Ishikawa (cell line): ENCODE data around the gene MACROH2A2.
A peak's percentile ranks its signal among the peaks of the same experiment; 100 is the strongest.

Experiments used
- CEBPB ChIP-seq: IDR thresholded peaks from 2 replicates; pipeline ENCODE4 v1.6.1; 2012
- CREB1 ChIP-seq: IDR thresholded peaks from 2 replicates; pipeline ENCODE4 v1.6.1; 2012; ENCODE audit warnings: low read depth
- EGR1 ChIP-seq: IDR thresholded peaks from 2 replicates; pipeline ENCODE4 v1.6.1; 2012
- EP300 ChIP-seq: IDR thresholded peaks from 2 replicates; pipeline ENCODE4 v1.6.1; 2012; ENCODE audit warnings: borderline replicate concordance
- FOXM1 ChIP-seq: IDR thresholded peaks from 2 replicates; pipeline ENCODE4 v1.6.1; 2012; ENCODE audit warnings: low read depth, borderline replicate concordance
- NFIC ChIP-seq: IDR thresholded peaks from 2 replicates; pipeline ENCODE4 v1.6.1; 2012
- RAD21 ChIP-seq: IDR thresholded peaks from 2 replicates; pipeline ENCODE4 v1.6.1; 2012; ENCODE audit warnings: low read depth
- TAF1 ChIP-seq: IDR thresholded peaks from 2 replicates; pipeline ENCODE4 v1.6.1; 2012; ENCODE audit warnings: low read depth, mild to moderate bottlenecking
- TCF12 ChIP-seq: IDR thresholded peaks from 2 replicates; pipeline ENCODE4 v1.6.1; 2012; ENCODE audit warnings: low read depth
- TEAD4 ChIP-seq: IDR thresholded peaks from 2 replicates; pipeline ENCODE4 v1.6.1; 2012
- YY1 ChIP-seq: IDR thresholded peaks from 2 replicates; pipeline ENCODE4 v1.6.1; 2012; ENCODE audit warnings: low read depth
- ZBTB7A ChIP-seq: IDR thresholded peaks from 2 replicates; pipeline ENCODE4 v1.6.1; 2012; ENCODE audit warnings: low read depth
- TF ChIP-seq, protein P1 (sequence below): IDR thresholded peaks from 2 replicates; pipeline ENCODE4 v1.6.1; 2012; ENCODE audit warnings: low read depth, mild to moderate bottlenecking
- TF ChIP-seq, protein P2 (sequence below): IDR thresholded peaks from 2 replicates; pipeline ENCODE4 v1.6.1; 2012
- TF ChIP-seq, protein P3 (sequence below): IDR thresholded peaks from 2 replicates; pipeline ENCODE4 v1.6.1; 2012

The MACROH2A2 gene

DNA sequence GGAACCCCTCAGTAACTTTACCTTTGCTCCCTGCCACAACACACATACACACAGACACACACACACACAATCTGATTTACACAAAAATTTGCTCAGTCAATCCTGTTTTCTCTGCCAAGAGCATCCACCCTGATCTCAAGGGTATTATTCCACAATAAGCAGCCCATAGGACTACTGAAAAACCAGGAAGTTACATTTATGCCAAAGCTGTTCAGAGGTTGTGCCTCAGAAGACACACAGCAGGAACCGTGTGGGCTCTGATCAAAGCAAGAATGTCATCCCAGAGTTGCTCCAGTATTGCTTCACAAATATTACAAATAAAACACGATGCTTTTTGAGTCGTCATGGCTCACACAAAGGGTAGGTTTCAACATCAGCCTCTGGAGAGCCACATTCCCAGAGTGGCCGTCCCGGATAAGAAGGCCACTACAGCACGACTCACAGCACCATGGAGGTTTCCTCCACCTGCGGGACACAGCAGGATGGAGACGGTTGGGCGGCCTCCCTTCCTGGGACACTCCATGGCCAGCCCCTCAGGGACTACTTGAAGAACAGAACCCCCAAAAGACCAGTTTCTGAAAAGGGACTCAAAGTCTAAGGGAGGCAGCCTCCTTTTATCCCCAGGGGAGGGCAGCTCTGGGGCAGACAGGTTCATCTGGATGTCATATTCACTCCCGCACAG, 78.4 kb downstream of the MACROH2A2 start:
- TF ChIP-seq, protein P1, sequence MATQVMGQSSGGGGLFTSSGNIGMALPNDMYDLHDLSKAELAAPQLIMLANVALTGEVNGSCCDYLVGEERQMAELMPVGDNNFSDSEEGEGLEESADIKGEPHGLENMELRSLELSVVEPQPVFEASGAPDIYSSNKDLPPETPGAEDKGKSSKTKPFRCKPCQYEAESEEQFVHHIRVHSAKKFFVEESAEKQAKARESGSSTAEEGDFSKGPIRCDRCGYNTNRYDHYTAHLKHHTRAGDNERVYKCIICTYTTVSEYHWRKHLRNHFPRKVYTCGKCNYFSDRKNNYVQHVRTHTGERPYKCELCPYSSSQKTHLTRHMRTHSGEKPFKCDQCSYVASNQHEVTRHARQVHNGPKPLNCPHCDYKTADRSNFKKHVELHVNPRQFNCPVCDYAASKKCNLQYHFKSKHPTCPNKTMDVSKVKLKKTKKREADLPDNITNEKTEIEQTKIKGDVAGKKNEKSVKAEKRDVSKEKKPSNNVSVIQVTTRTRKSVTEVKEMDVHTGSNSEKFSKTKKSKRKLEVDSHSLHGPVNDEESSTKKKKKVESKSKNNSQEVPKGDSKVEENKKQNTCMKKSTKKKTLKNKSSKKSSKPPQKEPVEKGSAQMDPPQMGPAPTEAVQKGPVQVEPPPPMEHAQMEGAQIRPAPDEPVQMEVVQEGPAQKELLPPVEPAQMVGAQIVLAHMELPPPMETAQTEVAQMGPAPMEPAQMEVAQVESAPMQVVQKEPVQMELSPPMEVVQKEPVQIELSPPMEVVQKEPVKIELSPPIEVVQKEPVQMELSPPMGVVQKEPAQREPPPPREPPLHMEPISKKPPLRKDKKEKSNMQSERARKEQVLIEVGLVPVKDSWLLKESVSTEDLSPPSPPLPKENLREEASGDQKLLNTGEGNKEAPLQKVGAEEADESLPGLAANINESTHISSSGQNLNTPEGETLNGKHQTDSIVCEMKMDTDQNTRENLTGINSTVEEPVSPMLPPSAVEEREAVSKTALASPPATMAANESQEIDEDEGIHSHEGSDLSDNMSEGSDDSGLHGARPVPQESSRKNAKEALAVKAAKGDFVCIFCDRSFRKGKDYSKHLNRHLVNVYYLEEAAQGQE, result no peak
- TF ChIP-seq EP300, result peak; percentile 17; the same call in 1 of the 2 replicates
- TF ChIP-seq TEAD4, result 0 out of 2 replicates have a peak, but pooled peaks have one; percentile 4
- TF ChIP-seq FOXM1, result no peak
- TF ChIP-seq EGR1, result no peak
- no peak for TF ChIP-seq RAD21
- peak; percentile 52 for TF ChIP-seq CEBPB

DNA sequence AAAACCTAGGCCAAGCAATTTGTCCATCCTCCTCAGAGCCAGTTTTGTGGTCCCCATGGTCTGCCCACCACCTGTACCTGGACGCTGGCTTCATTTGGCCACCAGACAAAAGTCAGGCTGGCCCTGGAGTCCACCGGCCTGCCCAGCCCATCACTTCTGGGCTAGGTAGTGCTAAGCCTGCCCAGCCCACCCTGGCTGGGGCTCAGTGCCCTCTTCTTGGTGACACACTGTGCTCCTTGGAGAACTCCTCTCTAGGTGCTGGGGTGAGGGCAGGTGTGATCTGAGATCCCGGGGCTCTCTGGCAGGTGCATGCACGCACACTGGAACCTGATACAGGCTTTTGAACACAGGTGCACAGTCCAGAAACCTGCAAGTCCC, 78.9 kb downstream of the MACROH2A2 start:
- TF ChIP-seq NFIC, result no peak
- no peak for TF ChIP-seq FOXM1

DNA sequence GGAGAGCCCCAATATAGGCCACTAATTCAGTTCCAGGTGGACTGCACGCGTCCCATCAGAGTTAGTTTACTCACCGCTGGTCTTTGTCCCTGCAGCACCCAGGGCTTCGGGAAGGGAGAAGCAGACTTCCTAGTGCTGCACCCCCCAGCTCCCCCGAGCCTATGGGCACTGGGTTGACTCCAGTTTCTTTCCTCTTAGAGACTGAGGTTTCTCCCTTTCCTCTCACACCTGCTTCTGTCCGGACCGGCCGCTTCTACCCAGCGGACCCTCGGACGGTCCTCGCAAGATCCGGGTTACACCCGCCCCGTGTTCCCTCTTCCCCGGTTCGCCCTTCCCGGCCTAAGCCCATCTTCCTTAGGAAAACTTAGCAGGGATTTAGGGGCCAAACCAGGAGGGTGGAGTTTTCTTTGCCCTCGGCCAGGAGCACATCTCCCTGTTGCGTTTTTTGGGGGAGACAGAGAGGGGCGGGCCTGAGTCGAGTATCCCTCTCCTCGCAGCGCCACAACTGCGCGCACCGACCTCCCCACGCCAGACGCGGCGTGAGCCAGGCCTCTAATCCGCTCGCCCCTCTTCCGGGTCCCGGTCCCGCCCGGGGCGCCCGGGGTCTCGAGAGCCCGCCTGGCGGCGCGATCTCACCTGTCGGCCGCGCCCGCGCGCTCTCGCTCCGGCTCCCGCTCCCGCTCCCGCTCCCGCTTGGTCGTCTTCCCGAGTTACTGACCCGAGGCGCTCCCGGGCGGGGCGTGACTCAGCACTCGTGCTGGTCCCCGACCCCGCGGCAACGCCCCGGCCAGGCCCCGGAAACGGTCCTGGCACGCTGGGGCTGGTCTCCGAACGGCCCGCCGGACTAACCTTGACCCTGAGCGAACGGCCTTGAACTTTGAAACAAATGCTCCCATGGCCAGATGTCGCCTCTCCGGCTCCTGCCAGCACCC, 79.7 kb downstream of the MACROH2A2 start, which contains the start of gene AIFM2:
AIFM2 (minus strand) TSS at position 728 of the 932 bp plus-strand sequence. CDS start 8,741 bp downstream, outside the sequence.
- TF ChIP-seq NFIC (peak; percentile 21; the same call in 1 of the 2 replicates), EP300 (peak; percentile 64), ZBTB7A (peak; percentile 61), TCF12 (peak; percentile 58; the same call in 1 of the 2 replicates)
- TF ChIP-seq, protein P1, result no peak
- TF ChIP-seq, protein P2, sequence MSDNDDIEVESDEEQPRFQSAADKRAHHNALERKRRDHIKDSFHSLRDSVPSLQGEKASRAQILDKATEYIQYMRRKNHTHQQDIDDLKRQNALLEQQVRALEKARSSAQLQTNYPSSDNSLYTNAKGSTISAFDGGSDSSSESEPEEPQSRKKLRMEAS, result peak; percentile 73; the same call in 1 of the 2 replicates

DNA sequence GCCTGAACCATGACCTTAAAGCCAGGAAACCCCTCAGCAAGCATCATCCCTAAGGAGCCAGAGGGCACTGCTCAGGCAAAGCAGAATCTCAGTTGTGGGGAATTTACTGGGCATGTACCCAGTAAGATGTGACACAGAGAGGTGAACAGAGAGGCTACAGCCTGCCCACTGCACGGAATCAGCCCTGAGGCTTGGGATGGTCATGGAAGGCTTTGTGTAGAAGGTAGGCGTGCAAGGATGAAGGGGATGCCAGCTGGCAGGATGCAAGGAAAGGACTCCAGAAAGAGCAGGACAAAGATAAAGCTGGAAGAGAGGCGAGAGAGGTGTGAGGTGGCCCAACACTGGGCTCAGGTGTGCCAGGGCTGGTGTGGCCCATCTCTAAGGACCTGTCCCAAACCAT, 82.4 kb downstream of the MACROH2A2 start:
- TF ChIP-seq RAD21 (no peak), ZBTB7A (no peak), CREB1 (no peak), TEAD4 (no peak), EGR1 (no peak), TAF1 (no peak), FOXM1 (no peak), TCF12 (no peak), EP300 (no peak), YY1 (no peak), NFIC (no peak), CEBPB (no peak)
- TF ChIP-seq, protein P1, result no peak
- TF ChIP-seq, protein P2, result no peak
- TF ChIP-seq, protein P3, sequence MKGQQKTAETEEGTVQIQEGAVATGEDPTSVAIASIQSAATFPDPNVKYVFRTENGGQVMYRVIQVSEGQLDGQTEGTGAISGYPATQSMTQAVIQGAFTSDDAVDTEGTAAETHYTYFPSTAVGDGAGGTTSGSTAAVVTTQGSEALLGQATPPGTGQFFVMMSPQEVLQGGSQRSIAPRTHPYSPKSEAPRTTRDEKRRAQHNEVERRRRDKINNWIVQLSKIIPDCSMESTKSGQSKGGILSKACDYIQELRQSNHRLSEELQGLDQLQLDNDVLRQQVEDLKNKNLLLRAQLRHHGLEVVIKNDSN, result no peak

DNA sequence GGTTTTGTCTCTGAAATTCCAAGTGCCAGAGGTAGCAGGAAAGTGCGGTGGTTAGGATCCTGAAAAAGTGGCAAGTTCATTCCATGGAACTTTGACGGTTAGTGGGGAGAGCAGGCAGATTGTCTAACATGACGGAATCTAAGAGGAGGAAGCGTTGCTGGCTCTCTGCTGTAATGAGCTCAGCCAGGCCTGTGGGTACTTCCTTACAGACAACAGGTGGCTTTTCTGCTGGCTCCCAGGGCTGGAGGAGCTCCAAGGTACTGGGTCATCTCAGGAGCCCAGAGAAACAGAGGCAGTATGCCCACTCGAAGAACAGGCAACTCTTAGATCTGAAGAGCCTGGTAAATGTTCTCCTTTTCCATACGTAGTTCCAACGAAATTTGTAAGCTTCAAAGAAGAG, 83.0 kb downstream of the MACROH2A2 start:
- TF ChIP-seq TEAD4 (no peak), RAD21 (no peak), EP300 (no peak), TAF1 (no peak), YY1 (no peak), EGR1 (no peak), NFIC (no peak)
